GM18517 (cell line): ENCODE results near the gene BRINP3.
"Not testable (repeated sequence)": the region's sequence is repeated elsewhere in the genome, so short reads cannot be mapped to it uniquely, and the experiment has no call there.

Source experiments
- ATAC-seq: cut with Tn5 transposase; IDR thresholded peaks from one replicate; pipeline ENCODE4 v1.9.1; 2021; ENCODE audit warnings: mild to moderate bottlenecking, moderate library complexity; ENCODE audit not compliant: unreplicated experiment

Gene BRINP3

GRCh38 chr1:190126728-190127127, 350.9 kb downstream of the BRINP3 start:
- no peak for ATAC-seq

- ATAC-seq = no peak
These were observed 353.6 kb downstream of the BRINP3 start for GRCh38 chr1:190124068-190124467.

GRCh38 chr1:190120564-190120963, 357.1 kb downstream of the BRINP3 start:
- not testable (repeated sequence) for ATAC-seq

GRCh38 chr1:190119683-190120082, 358.0 kb downstream of the BRINP3 start:
- ATAC-seq = no peak

- no peak for ATAC-seq
These were observed 360.7 kb downstream of the BRINP3 start for GRCh38 chr1:190116921-190117320.

- no peak for ATAC-seq
These were observed 372.7 kb downstream of the BRINP3 start for GRCh38 chr1:190104961-190105360.

- no peak for ATAC-seq
These were observed 374.8 kb downstream of the BRINP3 start for GRCh38 chr1:190102757-190103326.

- ATAC-seq = no peak
These were observed 375.9 kb downstream of the BRINP3 start for GRCh38 chr1:190101756-190102155.

- ATAC-seq = no peak
These were observed 378.9 kb downstream of the BRINP3 start for GRCh38 chr1:190098756-190099155.

- ATAC-seq = no peak
These were observed 379.6 kb downstream of the BRINP3 start for GRCh38 chr1:190098107-190098506.

- ATAC-seq = no peak
These were observed 382.1 kb downstream of the BRINP3 start for GRCh38 chr1:190095596-190095995.

GRCh38 chr1:190084552-190084951, 393.1 kb downstream of the BRINP3 start:
- no peak for ATAC-seq

GRCh38 chr1:190068304-190068703, 409.4 kb downstream of the BRINP3 start:
- ATAC-seq = no peak

- ATAC-seq = no peak
These were observed 410.1 kb downstream of the BRINP3 start for GRCh38 chr1:190067592-190067991.

- no peak for ATAC-seq
These were observed 411.7 kb downstream of the BRINP3 start for GRCh38 chr1:190066011-190066410.

- ATAC-seq = no peak
These were observed 428.4 kb downstream of the BRINP3 start for GRCh38 chr1:190049314-190049713.
